ENCODE results near the gene STIM2. TPM values are rescaled to one million over a fixed set of nuclear protein-coding genes. Genes with fewer than 3 reads are reported as not detected.

The STIM2 gene
- total and polyA plus RNA-seq, 2 donors (not counting 3 experiments of a cell fraction or from before 2014, with no cell fraction given), result 21.0 to 21.2 TPM

GRCh38 chr4:26851129-26851528, 9.5 kb upstream of the STIM2 start:
- BruUV-seq (replicated peaks), result no TSS peak
- Histone ChIP-seq H3K36me3 (ENCODE audit: control insufficient read depth in 2 of 2, extremely low read depth in 1 of 2, insufficient read depth in 2 of 2, low read length in 2 of 2) (no peaks in the 10 kb centered on the region), H3K9me1 (replicated peaks; ENCODE audit: control insufficient read depth, extremely low read depth, insufficient read depth, low read length) (no peaks in the 10 kb centered on the region), H3K27ac (ENCODE audit: insufficient read depth, low read depth, low read length) (no peak overlapping the region), H3K9me3 (replicated peaks; ENCODE audit: control insufficient read depth, insufficient read depth, low read length) (no peaks in the 10 kb centered on the region), H3K27me3 (ENCODE audit: control insufficient read depth in 2 of 2, insufficient read depth in 2 of 2, low read length in 2 of 2) (peaks cover 2 to 7% of the 10 kb centered on the region in 2 experiments), H3K4me3 (replicated peaks in 1 of 3; ENCODE audit: insufficient read depth in 1 of 3, low read depth in 1 of 3, low read length in 3 of 3) (no peak overlapping the region), H3K79me2 (ENCODE audit: control insufficient read depth, insufficient read depth, low read length) (no peaks in the 10 kb centered on the region), H2AFZ (ENCODE audit: low read depth, low read length) (no peak overlapping the region), H4K20me1 (replicated peaks; ENCODE audit: control insufficient read depth, extremely low read depth, insufficient read depth, low read length) (no peaks in the 10 kb centered on the region), H3K4me1 (ENCODE audit: control insufficient read depth, extremely low read depth, insufficient read depth, low read length) (no peaks in the 10 kb centered on the region), H3K9ac (replicated peaks; ENCODE audit: extremely low read depth, insufficient read depth, low read length) (no peak overlapping the region), H3K4me2 (ENCODE audit: insufficient read depth, low read length) (no peak overlapping the region)
- FAIRE-seq (no peak), DNase-seq (ENCODE audit: low read depth, low spot score) (no peak)
- intact Hi-C loops (cut with micrococcal nuclease), result no loop called here
- ChIA-PET CTCF (no interaction called here), POLR2A (no interaction called here)
- dilution Hi-C loops (cut with MboI; ENCODE audit: extremely low pct_ligation_motif_present, low sequenced_read_pairs), result no loop called here
- TF ChIP-seq EZH2 (IDR thresholded peaks at IDR 0.05; ENCODE audit: borderline replicate concordance, low read depth, low read length, severe bottlenecking) (no peak), POLR2AphosphoS5 (IDR thresholded peaks at IDR 0.05; ENCODE audit: insufficient read depth, low read depth, low read length) (no peak), POLR2A (IDR thresholded peaks at IDR 0.05; ENCODE audit: low read depth, low read length) (no peak), FOS (IDR thresholded peaks at IDR 0.05; ENCODE audit: borderline replicate concordance, insufficient read depth, low read length) (no peak), CTCF (IDR thresholded peaks at IDR 0.05; ENCODE audit: extremely low read depth in 1 of 2, insufficient read depth in 1 of 2, low read depth in 1 of 2, low read length in 2 of 2) (no peak), GATA2 (IDR thresholded peaks at IDR 0.05; ENCODE audit: insufficient read depth, insufficient read length, low read depth, low read length) (no peak), MAX (IDR thresholded peaks at IDR 0.05; ENCODE audit: insufficient read depth, insufficient read length) (no peak), MYC (IDR thresholded peaks at IDR 0.05; ENCODE audit: low read depth, low read length) (no peak), JUN (IDR thresholded peaks at IDR 0.05; ENCODE audit: borderline replicate concordance, insufficient read depth, insufficient read length, low read depth) (no peak)

Measured in endothelial cell of umbilical vein (primary cell).